CD14-positive monocyte (primary cell): ENCODE measurements around the gene TAF1L. TPM values are rescaled to one million over a fixed set of nuclear protein-coding genes. Genes with fewer than 3 reads are reported as not detected.

ENCODE experiments used
- DNase-seq, 3 donors: peaks; one replicate each; pipeline ENCODE4 v3.0.0-alpha.2; 2011 to 2022
- H2AFZ ChIP-seq: 2 replicates; pipeline ENCODE4 v1.6.0; 2012; ENCODE audit warnings: mild to moderate bottlenecking, low read depth, low read length, inconsistent platforms; ENCODE audit not compliant: insufficient read depth, poor library complexity, severe bottlenecking
- H3K27ac ChIP-seq, 2 donors: 1 replicate in 1 of 2; 2 replicates in 1 of 2; pipeline ENCODE4 v1.5.1; 2012 to 2013; ENCODE audit warnings: low read length in 2 of 2, control low read depth in 1 of 2, inconsistent platforms in 1 of 2, low read depth in 1 of 2, mild to moderate bottlenecking in 1 of 2
- H3K27me3 ChIP-seq, 2 donors: one replicate each; pipeline versions ENCODE4 v1.6.0 to v1.6.1; 2011 to 2013; ENCODE audit warnings: low read length in 2 of 2; ENCODE audit not compliant: control insufficient read depth in 2 of 2, insufficient read depth in 2 of 2
- H3K36me3 ChIP-seq, 2 donors: replicated peaks in 1 of 2; 1 replicate in 1 of 2; 2 replicates in 1 of 2; pipeline versions ENCODE4 v1.5.1 to v1.6.1; 2012 to 2013; ENCODE audit warnings: low read length in 2 of 2, control low read depth in 1 of 2, inconsistent platforms in 1 of 2, mild to moderate bottlenecking in 1 of 2; ENCODE audit not compliant: insufficient read depth in 2 of 2, control insufficient read depth in 1 of 2
- H3K4me1 ChIP-seq, 2 donors: 1 replicate in 1 of 2; 2 replicates in 1 of 2; pipeline versions ENCODE4 v1.5.1 to v1.6.1; 2012 to 2013; ENCODE audit warnings: low read length in 2 of 2, control low read depth in 1 of 2, inconsistent platforms in 1 of 2, mild to moderate bottlenecking in 1 of 2, moderate library complexity in 1 of 2; ENCODE audit not compliant: insufficient read depth in 2 of 2, control insufficient read depth in 1 of 2
- H3K4me2 ChIP-seq: replicated peaks from 2 replicates; pipeline ENCODE3; 2012; ENCODE audit warnings: low read length, moderate library complexity, mild to moderate bottlenecking; ENCODE audit not compliant: poor library complexity, severe bottlenecking; ENCODE audit errors: extremely low read depth
- H3K4me3 ChIP-seq, 3 experiments: fragments of 200-600 bp in 1 of 3; sonication (generic) in 1 of 3; replicated peaks in 1 of 3; 1 replicate in 2 of 3; 2 replicates in 1 of 3; pipeline ENCODE4 v1.5.1; 2011 to 2013; ENCODE audit warnings: low read length in 3 of 3, mild to moderate bottlenecking in 3 of 3, control low read depth in 2 of 3, low read depth in 2 of 3, inconsistent platforms in 1 of 3, moderate library complexity in 1 of 3
- H3K79me2 ChIP-seq: 2 replicates; pipeline ENCODE4 v1.6.0; 2012; ENCODE audit warnings: mild to moderate bottlenecking, control low read depth, inconsistent platforms, low read length, moderate library complexity; ENCODE audit not compliant: insufficient read depth
- H3K9ac ChIP-seq: 2 replicates; pipeline ENCODE4 v1.6.0; 2017; ENCODE audit warnings: low read length, mild to moderate bottlenecking; ENCODE audit not compliant: insufficient read depth, poor library complexity, severe bottlenecking
- H3K9me3 ChIP-seq, 2 donors: replicated peaks in 1 of 2; 1 replicate in 1 of 2; 2 replicates in 1 of 2; pipeline versions ENCODE4 v1.5.1 to v1.6.1; 2012 to 2013; ENCODE audit warnings: low read length in 2 of 2, control low read depth in 1 of 2; ENCODE audit not compliant: control insufficient read depth in 1 of 2, insufficient read depth in 1 of 2
- H4K20me1 ChIP-seq: 2 replicates; pipeline ENCODE4 v1.6.0; 2012; ENCODE audit warnings: mild to moderate bottlenecking, low read length, control low read depth, moderate library complexity; ENCODE audit not compliant: insufficient read depth
- H3K27ac Mint-ChIP-seq, 7 donors: one replicate each; pipeline ENCODE4 v1.8.0; 2020; ENCODE audit warnings: mild to moderate bottlenecking in 7 of 7, mixed read lengths in 7 of 7, moderate library complexity in 6 of 7, inconsistent platforms in 2 of 7
- H3K27me3 Mint-ChIP-seq, 3 donors: one replicate each; pipeline ENCODE4 v1.8.0; 2021 to 2022; ENCODE audit warnings: low read depth in 3 of 3, mild to moderate bottlenecking in 3 of 3, mixed read lengths in 3 of 3, moderate library complexity in 3 of 3, inconsistent platforms in 1 of 3
- H3K36me3 Mint-ChIP-seq, 2 donors: one replicate each; pipeline ENCODE4 v1.8.0; 2020; ENCODE audit warnings: mixed read lengths in 2 of 2, inconsistent platforms in 1 of 2, mild to moderate bottlenecking in 1 of 2
- H3K4me1 Mint-ChIP-seq: one replicate; pipeline ENCODE4 v1.8.0; 2020; ENCODE audit warnings: mild to moderate bottlenecking, mixed read lengths
- H3K4me3 Mint-ChIP-seq, 2 donors: one replicate each; pipeline ENCODE4 v1.8.0; 2020; ENCODE audit warnings: mild to moderate bottlenecking in 2 of 2, mixed read lengths in 2 of 2, moderate library complexity in 1 of 2
- H3K9me3 Mint-ChIP-seq, 7 donors: one replicate each; pipeline ENCODE4 v1.8.0; 2020 to 2022; ENCODE audit warnings: mixed read lengths in 7 of 7, mild to moderate bottlenecking in 6 of 7, moderate library complexity in 6 of 7, inconsistent platforms in 2 of 7
- WGBS: methylation state at CpG from one replicate; pipeline ENCODE4 v1.1.5; 2013; ENCODE audit warnings: missing lambda C conversion rate; ENCODE audit not compliant: insufficient coverage; 5-methylcytosine and 5-hydroxymethylcytosine counted together
- intact Hi-C, 2 donors: fragments of 100-400 bp; cut with micrococcal nuclease; formaldehyde crosslinking; loops; one replicate each; pipeline versions ENCODE4 v1.15.0 to v1.15.1; 2023
- polyA plus RNA-seq, 3 donors: library from polyadenylated mRNA; depleted of rRNA in 1 of 3; unstranded in 2 of 3; stranded (reverse) in 1 of 3; fragments of 300-500 nt in 2 of 3; fragments of >200 nt in 1 of 3; fragmentation: Illumina TruSeq in 2 of 3; gene quantifications; 1 replicate in 2 of 3; 2 replicates in 1 of 3; pipeline ENCODE4 v1.2.3, GENCODE V29; 2012 to 2021
- TF ChIP-seq, protein P1 (sequence below): fragments of 200-600 bp; IDR thresholded peaks from one replicate; pipeline ENCODE4 v1.8.0; 2022; ENCODE audit warnings: antibody characterized with exemption, mild to moderate bottlenecking

The TAF1L gene
- polyA plus RNA-seq, 3 donors = 0.01 TPM; not detected in 2

DNA sequence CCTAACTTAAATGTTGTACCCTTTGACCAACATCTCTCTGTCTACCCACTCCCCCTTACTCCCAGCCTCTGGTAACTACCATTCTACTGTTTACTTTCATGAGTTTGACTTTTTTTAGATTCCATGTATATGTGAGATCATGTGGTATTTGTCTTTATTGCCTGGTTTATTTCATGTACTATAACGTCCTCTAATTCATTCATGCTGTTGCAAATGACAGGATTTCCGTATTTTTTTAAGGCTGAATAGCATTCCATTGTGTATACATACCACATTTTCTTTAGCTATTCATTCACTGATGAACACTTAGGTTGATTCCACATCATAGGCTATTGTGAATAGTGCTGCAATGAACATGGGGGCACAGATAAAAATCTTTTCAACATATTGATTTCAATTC is 50.7 kb downstream of the TAF1L start:
- Histone ChIP-seq H2AFZ (no peak overlapping the region), H3K27ac (no peak overlapping the region), H3K4me1 (no peaks in the 10 kb centered on the region), H3K27me3 (peaks cover 6 to 15% of the 10 kb centered on the region in 2 donors), H3K79me2 (no peaks in the 10 kb centered on the region), H3K9ac (no peak overlapping the region), H4K20me1 (no peaks in the 10 kb centered on the region), H3K9me3 (no peaks in the 10 kb centered on the region), H3K36me3 (no peaks in the 10 kb centered on the region), H3K4me3 (no peak overlapping the region), H3K4me2 (no peak overlapping the region)
- no peak for DNase-seq
- Mint-ChIP-seq H3K27me3 (peaks cover 16 to 33% (median 17%) of the 10 kb centered on the region in 3 donors), H3K9me3 (no peaks in the 10 kb centered on the region), H3K4me1 (no peaks in the 10 kb centered on the region), H3K4me3 (no peak overlapping the region), H3K36me3 (no peaks in the 10 kb centered on the region), H3K27ac (no peak overlapping the region)
- no CpG with 5 or more reads among the region's 2 CpGs for WGBS
- intact Hi-C loops = loop anchor here in 1 of 2 donors (5.0 kb wide), 1 partner anchor 388 kb away; no protein-coding TSS in a partner anchor
- TF ChIP-seq, protein P1, sequence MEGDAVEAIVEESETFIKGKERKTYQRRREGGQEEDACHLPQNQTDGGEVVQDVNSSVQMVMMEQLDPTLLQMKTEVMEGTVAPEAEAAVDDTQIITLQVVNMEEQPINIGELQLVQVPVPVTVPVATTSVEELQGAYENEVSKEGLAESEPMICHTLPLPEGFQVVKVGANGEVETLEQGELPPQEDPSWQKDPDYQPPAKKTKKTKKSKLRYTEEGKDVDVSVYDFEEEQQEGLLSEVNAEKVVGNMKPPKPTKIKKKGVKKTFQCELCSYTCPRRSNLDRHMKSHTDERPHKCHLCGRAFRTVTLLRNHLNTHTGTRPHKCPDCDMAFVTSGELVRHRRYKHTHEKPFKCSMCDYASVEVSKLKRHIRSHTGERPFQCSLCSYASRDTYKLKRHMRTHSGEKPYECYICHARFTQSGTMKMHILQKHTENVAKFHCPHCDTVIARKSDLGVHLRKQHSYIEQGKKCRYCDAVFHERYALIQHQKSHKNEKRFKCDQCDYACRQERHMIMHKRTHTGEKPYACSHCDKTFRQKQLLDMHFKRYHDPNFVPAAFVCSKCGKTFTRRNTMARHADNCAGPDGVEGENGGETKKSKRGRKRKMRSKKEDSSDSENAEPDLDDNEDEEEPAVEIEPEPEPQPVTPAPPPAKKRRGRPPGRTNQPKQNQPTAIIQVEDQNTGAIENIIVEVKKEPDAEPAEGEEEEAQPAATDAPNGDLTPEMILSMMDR = no peak

- no peaks in the 10 kb centered on the region for H4K20me1 ChIP-seq
- no peak overlapping the region for H3K4me2 ChIP-seq
- TF ChIP-seq, protein P1 = peak; percentile 14
- Mint-ChIP-seq H3K27me3 (peaks cover 23 to 40% (median 24%) of the 10 kb centered on the region in 3 donors), H3K27ac (no peak overlapping the region), H3K4me3 (no peak overlapping the region), H3K9me3 (no peaks in the 10 kb centered on the region), H3K4me1 (no peaks in the 10 kb centered on the region), H3K36me3 (no peaks in the 10 kb centered on the region)
- no peak overlapping the region for H3K27ac ChIP-seq
- H3K27me3 ChIP-seq = peaks cover 12 to 14% of the 10 kb centered on the region in 2 donors
- H3K4me1 ChIP-seq = no peaks in the 10 kb centered on the region
- no peaks in the 10 kb centered on the region for H3K79me2 ChIP-seq
- H3K9me3 ChIP-seq = no peaks in the 10 kb centered on the region
- no peak overlapping the region for H2AFZ ChIP-seq
- H3K9ac ChIP-seq = no peak overlapping the region
- H3K4me3 ChIP-seq = no peak overlapping the region
- intact Hi-C loops = loop anchor here in 1 of 2 donors (5.0 kb wide), 1 partner anchor 391 kb away; no protein-coding TSS in a partner anchor
- WGBS = no CpG with 5 or more reads among the region's 3 CpGs
- no peaks in the 10 kb centered on the region for H3K36me3 ChIP-seq
- DNase-seq = peak in 2 of 3 donors; percentile 9 to 14
Observed at GRCh38 chr9:32581512-32582143, 53.8 kb downstream of the TAF1L start.
